ENCODE data around the gene NUTM2E.
"Not testable (repeated sequence)": the region's sequence is repeated elsewhere in the genome, so short reads cannot be mapped to it uniquely, and the experiment has no call there.

Gene NUTM2E

GRCh38 chr10:79862803-79863202 is 36.3 kb downstream of the NUTM2E start:
- not testable (repeated sequence) for DNase-seq (ENCODE audit: low read depth in 2 of 2, low spot score in 1 of 2)

GRCh38 chr10:79866903-79867551 is 40.5 kb downstream of the NUTM2E start:
- not testable (repeated sequence) for DNase-seq (ENCODE audit: low read depth in 2 of 2, low spot score in 1 of 2)

GRCh38 chr10:79868023-79868422 is 41.5 kb downstream of the NUTM2E start:
- DNase-seq (ENCODE audit: low read depth in 2 of 2, low spot score in 1 of 2): not testable (repeated sequence)

GRCh38 chr10:79869439-79870097 is 43.0 kb downstream of the NUTM2E start:
- DNase-seq (ENCODE audit: low read depth in 2 of 2, low spot score in 1 of 2): not testable (repeated sequence)

- DNase-seq (ENCODE audit: low read depth in 2 of 2, low spot score in 1 of 2): not testable (repeated sequence)
Observed at GRCh38 chr10:79871729-79872128, 45.2 kb downstream of the NUTM2E start.
